ENCODE results near the gene GNG3.
"Not testable (repeated sequence)": the region's sequence is repeated elsewhere in the genome, so short reads cannot be mapped to it uniquely, and the experiment has no call there.

GNG3 gene

GRCh38 chr11:62732830-62733229, 25.4 kb downstream of the GNG3 start:
- Histone ChIP-seq H4K12ac (ENCODE audit: low read depth, low read length) (no peak overlapping the region), H3K27ac (ENCODE audit: low read depth, low read length) (no peak overlapping the region), H3K9me3 (ENCODE audit: insufficient read depth, low read depth, low read length) (no peaks in the 10 kb centered on the region), H4K8ac (ENCODE audit: low read depth, low read length) (no peak overlapping the region), H2AK5ac (ENCODE audit: low read length) (no peak overlapping the region), H4K91ac (ENCODE audit: low read depth, low read length) (no peak overlapping the region), H3K4me1 (ENCODE audit: control insufficient read depth in 1 of 2, insufficient read depth in 2 of 2, low read length in 2 of 2) (peaks cover 2 to 6% of the 10 kb centered on the region in 2 experiments), H3K79me2 (ENCODE audit: control insufficient read depth, insufficient read depth, low read length, poor library complexity) (peaks cover 5% of the 10 kb centered on the region), H3K4me2 (ENCODE audit: low read length) (no peak overlapping the region), H3K14ac (ENCODE audit: low read length) (no peak overlapping the region), H3K23ac (ENCODE audit: low read length) (no peak overlapping the region), H2BK12ac (ENCODE audit: low read length) (no peak overlapping the region), H3K18ac (ENCODE audit: low read length) (no peak overlapping the region), H3K79me1 (ENCODE audit: low read length) (peaks cover 8% of the 10 kb centered on the region), H2BK120ac (ENCODE audit: insufficient read depth, low read length, poor library complexity) (no peak overlapping the region), H2AFZ (ENCODE audit: insufficient read depth, low read length, poor library complexity) (no peak overlapping the region), H3K4ac (ENCODE audit: low read depth, low read length) (no peak overlapping the region), H2BK5ac (ENCODE audit: low read depth, low read length, poor library complexity) (no peak overlapping the region), H3K36me3 (ENCODE audit: control insufficient read depth in 1 of 2, insufficient read depth in 2 of 2, low read length in 2 of 2) (peaks cover 14 to 27% of the 10 kb centered on the region in 2 experiments), H3K27me3 (ENCODE audit: insufficient read depth, low read length) (no peaks in the 10 kb centered on the region), H3K9ac (ENCODE audit: low read length) (no peak overlapping the region), H3K4me3 (ENCODE audit: low read depth, low read length) (no peak overlapping the region)
- WGBS (ENCODE audit: extremely low coverage, insufficient coverage, insufficient read length), result no CpG with 5 or more reads among the region's 2 CpGs
- DNase-seq, result peak in 1 of 2 donors; percentile 58

GRCh38 chr11:62737196-62737595, 29.7 kb downstream of the GNG3 start:
- Histone ChIP-seq H3K18ac (ENCODE audit: low read length) (no peak overlapping the region), H3K23ac (ENCODE audit: low read length) (peak overlapping the region; percentile 81), H3K14ac (ENCODE audit: low read length) (no peak overlapping the region), H2BK12ac (ENCODE audit: low read length) (no peak overlapping the region), H2BK120ac (ENCODE audit: insufficient read depth, low read length, poor library complexity) (no peak overlapping the region), H4K8ac (ENCODE audit: low read depth, low read length) (no peak overlapping the region), H4K91ac (ENCODE audit: low read depth, low read length) (no peak overlapping the region), H2AK5ac (ENCODE audit: low read length) (no peak overlapping the region), H3K36me3 (ENCODE audit: control insufficient read depth in 1 of 2, insufficient read depth in 2 of 2, low read length in 2 of 2) (peaks cover 31 to 47% of the 10 kb centered on the region in 2 experiments), H3K4me2 (ENCODE audit: low read length) (no peak overlapping the region), H3K9ac (ENCODE audit: low read length) (no peak overlapping the region), H2AFZ (ENCODE audit: insufficient read depth, low read length, poor library complexity) (no peak overlapping the region), H3K4me3 (ENCODE audit: low read depth, low read length) (no peak overlapping the region), H3K27me3 (ENCODE audit: insufficient read depth, low read length) (no peaks in the 10 kb centered on the region), H3K4ac (ENCODE audit: low read depth, low read length) (no peak overlapping the region), H2BK5ac (ENCODE audit: low read depth, low read length, poor library complexity) (no peak overlapping the region), H3K79me2 (ENCODE audit: control insufficient read depth, insufficient read depth, low read length, poor library complexity) (no peaks in the 10 kb centered on the region), H3K79me1 (ENCODE audit: low read length) (no peaks in the 10 kb centered on the region), H3K27ac (ENCODE audit: low read depth, low read length) (no peak overlapping the region), H4K12ac (ENCODE audit: low read depth, low read length) (no peak overlapping the region), H3K4me1 (ENCODE audit: control insufficient read depth in 1 of 2, insufficient read depth in 2 of 2, low read length in 2 of 2) (peaks cover 0 to 2% of the 10 kb centered on the region in 2 experiments), H3K9me3 (ENCODE audit: insufficient read depth, low read depth, low read length) (no peaks in the 10 kb centered on the region)
- no peak for DNase-seq

GRCh38 chr11:62747475-62748160, 40.1 kb downstream of the GNG3 start:
- Histone ChIP-seq H3K4me1 (ENCODE audit: control insufficient read depth in 1 of 2, insufficient read depth in 2 of 2, low read length in 2 of 2) (peaks cover 4% of the 10 kb centered on the region in 2 experiments), H3K4ac (ENCODE audit: low read depth, low read length) (no peak overlapping the region), H4K8ac (ENCODE audit: low read depth, low read length) (no peak overlapping the region), H3K79me2 (ENCODE audit: control insufficient read depth, insufficient read depth, low read length, poor library complexity) (no peaks in the 10 kb centered on the region), H3K18ac (ENCODE audit: low read length) (no peak overlapping the region), H3K79me1 (ENCODE audit: low read length) (no peaks in the 10 kb centered on the region), H2AK5ac (ENCODE audit: low read length) (no peak overlapping the region), H3K14ac (ENCODE audit: low read length) (no peak overlapping the region), H2AFZ (ENCODE audit: insufficient read depth, low read length, poor library complexity) (no peak overlapping the region), H4K12ac (ENCODE audit: low read depth, low read length) (no peak overlapping the region), H3K9ac (ENCODE audit: low read length) (no peak overlapping the region), H3K36me3 (ENCODE audit: control insufficient read depth in 1 of 2, insufficient read depth in 2 of 2, low read length in 2 of 2) (peaks cover 0 to 2% of the 10 kb centered on the region in 2 experiments), H4K91ac (ENCODE audit: low read depth, low read length) (no peak overlapping the region), H3K4me2 (ENCODE audit: low read length) (no peak overlapping the region), H3K9me3 (ENCODE audit: insufficient read depth, low read depth, low read length) (no peaks in the 10 kb centered on the region), H3K4me3 (ENCODE audit: low read depth, low read length) (no peak overlapping the region), H3K23ac (ENCODE audit: low read length) (no peak overlapping the region), H2BK12ac (ENCODE audit: low read length) (no peak overlapping the region), H2BK5ac (ENCODE audit: low read depth, low read length, poor library complexity) (no peak overlapping the region), H2BK120ac (ENCODE audit: insufficient read depth, low read length, poor library complexity) (no peak overlapping the region), H3K27ac (ENCODE audit: low read depth, low read length) (no peak overlapping the region), H3K27me3 (ENCODE audit: insufficient read depth, low read length) (no peaks in the 10 kb centered on the region)
- WGBS (ENCODE audit: extremely low coverage, insufficient coverage, insufficient read length), result no CpG with 5 or more reads among the region's 9 CpGs
- DNase-seq, result no peak

- not testable (repeated sequence) for H2BK5ac ChIP-seq (ENCODE audit: low read depth, low read length, poor library complexity); H3K4me2 ChIP-seq (ENCODE audit: low read length); H3K4ac ChIP-seq (ENCODE audit: low read depth, low read length); H4K8ac ChIP-seq (ENCODE audit: low read depth, low read length); H2BK12ac ChIP-seq (ENCODE audit: low read length); H3K36me3 ChIP-seq (ENCODE audit: control insufficient read depth in 1 of 2, insufficient read depth in 2 of 2, low read length in 2 of 2); H3K9me3 ChIP-seq (ENCODE audit: insufficient read depth, low read depth, low read length); H4K12ac ChIP-seq (ENCODE audit: low read depth, low read length); H3K18ac ChIP-seq (ENCODE audit: low read length); H2BK120ac ChIP-seq (ENCODE audit: insufficient read depth, low read length, poor library complexity); H2AFZ ChIP-seq (ENCODE audit: insufficient read depth, low read length, poor library complexity); H3K27me3 ChIP-seq (ENCODE audit: insufficient read depth, low read length); H3K9ac ChIP-seq (ENCODE audit: low read length); H4K91ac ChIP-seq (ENCODE audit: low read depth, low read length); H3K27ac ChIP-seq (ENCODE audit: low read depth, low read length); H3K4me3 ChIP-seq (ENCODE audit: low read depth, low read length); H3K79me2 ChIP-seq (ENCODE audit: control insufficient read depth, insufficient read depth, low read length, poor library complexity); H3K23ac ChIP-seq (ENCODE audit: low read length); H3K14ac ChIP-seq (ENCODE audit: low read length); H2AK5ac ChIP-seq (ENCODE audit: low read length)
- peak; percentile 71 to 79 for DNase-seq
- H3K4me1 ChIP-seq (ENCODE audit: control insufficient read depth in 1 of 2, insufficient read depth in 2 of 2, low read length in 2 of 2), result peaks cover 12 to 18% of the 10 kb centered on the region in 2 experiments
- WGBS (ENCODE audit: extremely low coverage, insufficient coverage, insufficient read length), result no CpG with 5 or more reads among the region's 5 CpGs
- H3K79me1 ChIP-seq (ENCODE audit: low read length), result peaks cover 11% of the 10 kb centered on the region
These were observed 42.5 kb downstream of the GNG3 start for GRCh38 chr11:62749931-62750330.
